ENCODE results near the gene CYGB. TPM values are rescaled to one million over a fixed set of nuclear protein-coding genes. Genes with fewer than 3 reads are reported as not detected.

CYGB gene
- total and polyA plus RNA-seq, 2 of the 13 experiments (the other 11 are each of a cell fraction or from before 2014, with no cell fraction given): 18.9 to 27.1 TPM

DNA sequence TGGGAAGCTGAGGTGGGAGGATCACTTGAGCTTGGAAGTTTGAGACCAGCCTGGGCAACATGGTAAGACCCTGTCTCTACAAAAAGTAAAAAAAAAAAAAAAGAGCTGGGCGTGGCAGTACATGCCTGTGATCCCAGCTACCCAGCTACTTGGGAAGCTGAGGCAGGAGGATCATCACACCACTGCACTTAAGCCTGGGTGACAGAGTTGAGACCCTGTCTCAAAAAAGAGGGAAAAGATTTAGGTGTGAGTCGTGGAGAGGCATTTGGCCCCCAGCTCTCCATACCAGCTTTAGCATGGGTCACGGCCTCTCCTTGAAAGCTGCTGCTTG, 29.1 kb upstream of the CYGB start (continued):
- TF ChIP-seq, protein P1, sequence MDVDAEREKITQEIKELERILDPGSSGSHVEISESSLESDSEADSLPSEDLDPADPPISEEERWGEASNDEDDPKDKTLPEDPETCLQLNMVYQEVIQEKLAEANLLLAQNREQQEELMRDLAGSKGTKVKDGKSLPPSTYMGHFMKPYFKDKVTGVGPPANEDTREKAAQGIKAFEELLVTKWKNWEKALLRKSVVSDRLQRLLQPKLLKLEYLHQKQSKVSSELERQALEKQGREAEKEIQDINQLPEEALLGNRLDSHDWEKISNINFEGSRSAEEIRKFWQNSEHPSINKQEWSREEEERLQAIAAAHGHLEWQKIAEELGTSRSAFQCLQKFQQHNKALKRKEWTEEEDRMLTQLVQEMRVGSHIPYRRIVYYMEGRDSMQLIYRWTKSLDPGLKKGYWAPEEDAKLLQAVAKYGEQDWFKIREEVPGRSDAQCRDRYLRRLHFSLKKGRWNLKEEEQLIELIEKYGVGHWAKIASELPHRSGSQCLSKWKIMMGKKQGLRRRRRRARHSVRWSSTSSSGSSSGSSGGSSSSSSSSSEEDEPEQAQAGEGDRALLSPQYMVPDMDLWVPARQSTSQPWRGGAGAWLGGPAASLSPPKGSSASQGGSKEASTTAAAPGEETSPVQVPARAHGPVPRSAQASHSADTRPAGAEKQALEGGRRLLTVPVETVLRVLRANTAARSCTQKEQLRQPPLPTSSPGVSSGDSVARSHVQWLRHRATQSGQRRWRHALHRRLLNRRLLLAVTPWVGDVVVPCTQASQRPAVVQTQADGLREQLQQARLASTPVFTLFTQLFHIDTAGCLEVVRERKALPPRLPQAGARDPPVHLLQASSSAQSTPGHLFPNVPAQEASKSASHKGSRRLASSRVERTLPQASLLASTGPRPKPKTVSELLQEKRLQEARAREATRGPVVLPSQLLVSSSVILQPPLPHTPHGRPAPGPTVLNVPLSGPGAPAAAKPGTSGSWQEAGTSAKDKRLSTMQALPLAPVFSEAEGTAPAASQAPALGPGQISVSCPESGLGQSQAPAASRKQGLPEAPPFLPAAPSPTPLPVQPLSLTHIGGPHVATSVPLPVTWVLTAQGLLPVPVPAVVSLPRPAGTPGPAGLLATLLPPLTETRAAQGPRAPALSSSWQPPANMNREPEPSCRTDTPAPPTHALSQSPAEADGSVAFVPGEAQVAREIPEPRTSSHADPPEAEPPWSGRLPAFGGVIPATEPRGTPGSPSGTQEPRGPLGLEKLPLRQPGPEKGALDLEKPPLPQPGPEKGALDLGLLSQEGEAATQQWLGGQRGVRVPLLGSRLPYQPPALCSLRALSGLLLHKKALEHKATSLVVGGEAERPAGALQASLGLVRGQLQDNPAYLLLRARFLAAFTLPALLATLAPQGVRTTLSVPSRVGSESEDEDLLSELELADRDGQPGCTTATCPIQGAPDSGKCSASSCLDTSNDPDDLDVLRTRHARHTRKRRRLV (CRISPR knock-in tag; IDR thresholded peaks at IDR 0.05): peak; percentile 52; the same call in 1 of the 2 replicates
- TF ChIP-seq NONO (IDR thresholded peaks at IDR 0.05) (no peak), NONO (CRISPR knock-in tag; conservative IDR thresholded peaks at IDR 0.05) (peak; percentile 13; the same call in 1 of the 2 replicates), HOXA5 (CRISPR knock-in tag; IDR thresholded peaks at IDR 0.05) (0 out of 2 replicates have a peak, but pooled peaks have one; percentile 23), ZNF432 (CRISPR knock-in tag; IDR thresholded peaks at IDR 0.05; ENCODE audit: borderline replicate concordance) (no peak), PAF1 (CRISPR knock-in tag; IDR thresholded peaks at IDR 0.05) (peak; percentile 65; the same call in 1 of the 2 replicates), KLF12 (CRISPR knock-in tag; IDR thresholded peaks at IDR 0.05; ENCODE audit: borderline replicate concordance) (no peak)
- TF ChIP-seq, protein P2, sequence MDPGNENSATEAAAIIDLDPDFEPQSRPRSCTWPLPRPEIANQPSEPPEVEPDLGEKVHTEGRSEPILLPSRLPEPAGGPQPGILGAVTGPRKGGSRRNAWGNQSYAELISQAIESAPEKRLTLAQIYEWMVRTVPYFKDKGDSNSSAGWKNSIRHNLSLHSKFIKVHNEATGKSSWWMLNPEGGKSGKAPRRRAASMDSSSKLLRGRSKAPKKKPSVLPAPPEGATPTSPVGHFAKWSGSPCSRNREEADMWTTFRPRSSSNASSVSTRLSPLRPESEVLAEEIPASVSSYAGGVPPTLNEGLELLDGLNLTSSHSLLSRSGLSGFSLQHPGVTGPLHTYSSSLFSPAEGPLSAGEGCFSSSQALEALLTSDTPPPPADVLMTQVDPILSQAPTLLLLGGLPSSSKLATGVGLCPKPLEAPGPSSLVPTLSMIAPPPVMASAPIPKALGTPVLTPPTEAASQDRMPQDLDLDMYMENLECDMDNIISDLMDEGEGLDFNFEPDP (CRISPR knock-in tag; conservative IDR thresholded peaks at IDR 0.05): no peak
- TF ChIP-seq, protein P3, sequence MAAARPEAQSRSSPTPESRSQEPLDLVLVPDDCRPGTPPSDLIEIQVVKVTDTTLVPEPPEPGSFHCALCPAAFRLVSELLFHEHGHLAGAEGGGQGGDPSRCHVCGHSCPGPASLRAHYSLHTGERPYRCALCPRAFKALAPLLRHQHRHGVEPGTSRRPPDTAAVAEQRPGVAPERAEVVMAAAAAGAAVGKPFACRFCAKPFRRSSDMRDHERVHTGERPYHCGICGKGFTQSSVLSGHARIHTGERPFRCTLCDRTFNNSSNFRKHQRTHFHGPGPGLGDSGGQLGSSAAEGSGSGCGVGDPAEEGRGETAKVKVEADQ (CRISPR knock-in tag; IDR thresholded peaks at IDR 0.05; ENCODE audit: borderline replicate concordance): no peak
